ENCODE measurements around the gene TMEM181.
"Not testable (repeated sequence)": the region's sequence is repeated elsewhere in the genome, so short reads cannot be mapped to it uniquely, and the experiment has no call there.

- TF ChIP-seq POLR2A (IDR thresholded peaks at IDR 0.05; ENCODE audit: low read depth); CTCF (IDR thresholded peaks at IDR 0.05); POLR2AphosphoS5 (IDR thresholded peaks at IDR 0.05): not testable (repeated sequence)
Observed at GRCh38 chr6:158618289-158618688, 58.4 kb downstream of the TMEM181 start.

All from esophagus muscularis mucosa (tissue), 3 donors.